Omental fat pad (tissue), 4 donors: ENCODE results near the gene TMEM229A. TPM values are rescaled to one million over a fixed set of nuclear protein-coding genes. Genes with fewer than 3 reads are reported as not detected.

ENCODE experiments used
- ATAC-seq: fragments of 150-250 bp; one replicate; pipeline ENCODE4 v1.9.1; 2016; ENCODE audit warnings: mild to moderate bottlenecking, moderate library complexity; ENCODE audit not compliant: low FRiP score
- DNase-seq: peaks from one replicate; pipeline ENCODE4 v3.0.0-alpha.2; 2019; ENCODE audit warnings: low spot score
- total RNA-seq, 4 donors: library from RNA; depleted of rRNA; stranded (reverse); fragments of >200 nt; gene quantifications; one replicate each; pipeline ENCODE4 v1.1.0, GENCODE V29; 2016
- TF ChIP-seq, protein P1 (sequence below), 3 donors: fragments of 450-650 bp; IDR thresholded peaks; one replicate each; pipeline ENCODE4 v1.5.1; 2016 to 2017; ENCODE audit warnings: antibody characterized with exemption in 3 of 3, mild to moderate bottlenecking in 3 of 3, moderate library complexity in 2 of 3

The TMEM229A gene
- total RNA-seq, 4 donors from 2014 or later, result not detected

DNA sequence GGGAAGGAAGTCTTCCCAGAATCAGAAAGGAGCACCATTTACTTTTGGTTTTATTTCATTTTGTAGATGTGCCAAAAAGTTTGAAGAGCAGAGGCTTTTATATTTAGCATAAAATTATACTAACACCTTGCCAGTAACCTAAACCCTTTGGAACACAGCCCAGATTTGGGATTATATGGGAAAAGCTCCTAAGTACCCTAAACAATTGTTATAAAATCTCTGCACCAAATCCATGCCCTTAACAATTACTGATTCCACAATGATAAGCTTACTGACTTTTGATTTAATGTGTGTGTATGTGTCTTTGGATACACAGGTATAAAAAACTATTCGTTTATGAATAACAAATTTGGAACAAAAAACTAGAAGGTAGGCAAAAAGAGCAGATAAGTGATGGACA is 39.0 kb upstream of the TMEM229A start:
- TF ChIP-seq, protein P1, sequence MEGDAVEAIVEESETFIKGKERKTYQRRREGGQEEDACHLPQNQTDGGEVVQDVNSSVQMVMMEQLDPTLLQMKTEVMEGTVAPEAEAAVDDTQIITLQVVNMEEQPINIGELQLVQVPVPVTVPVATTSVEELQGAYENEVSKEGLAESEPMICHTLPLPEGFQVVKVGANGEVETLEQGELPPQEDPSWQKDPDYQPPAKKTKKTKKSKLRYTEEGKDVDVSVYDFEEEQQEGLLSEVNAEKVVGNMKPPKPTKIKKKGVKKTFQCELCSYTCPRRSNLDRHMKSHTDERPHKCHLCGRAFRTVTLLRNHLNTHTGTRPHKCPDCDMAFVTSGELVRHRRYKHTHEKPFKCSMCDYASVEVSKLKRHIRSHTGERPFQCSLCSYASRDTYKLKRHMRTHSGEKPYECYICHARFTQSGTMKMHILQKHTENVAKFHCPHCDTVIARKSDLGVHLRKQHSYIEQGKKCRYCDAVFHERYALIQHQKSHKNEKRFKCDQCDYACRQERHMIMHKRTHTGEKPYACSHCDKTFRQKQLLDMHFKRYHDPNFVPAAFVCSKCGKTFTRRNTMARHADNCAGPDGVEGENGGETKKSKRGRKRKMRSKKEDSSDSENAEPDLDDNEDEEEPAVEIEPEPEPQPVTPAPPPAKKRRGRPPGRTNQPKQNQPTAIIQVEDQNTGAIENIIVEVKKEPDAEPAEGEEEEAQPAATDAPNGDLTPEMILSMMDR (IDR thresholded peaks at IDR 0.05), result no peak
- ATAC-seq (no peak), DNase-seq (no peak)

DNA sequence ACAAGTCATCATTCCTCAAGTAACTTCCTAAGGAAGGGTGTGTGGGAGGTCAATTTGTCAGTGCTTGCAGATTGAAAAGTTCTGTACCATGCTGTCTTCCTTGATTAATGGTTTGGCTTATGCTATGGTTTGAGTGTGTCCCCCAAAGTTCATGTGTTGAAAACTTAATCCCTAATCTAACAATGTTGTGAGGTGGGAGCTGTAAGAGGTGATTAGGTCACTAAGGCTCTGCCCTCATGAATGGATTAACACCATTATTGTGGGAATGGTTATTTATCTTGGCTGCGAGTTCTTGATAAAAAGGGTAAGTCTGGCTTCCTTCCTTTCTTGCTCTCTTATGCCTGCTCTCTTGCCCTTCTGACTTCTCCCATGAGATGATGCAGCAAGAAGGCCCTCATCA is 29.3 kb upstream of the TMEM229A start:
- TF ChIP-seq, protein P1 (IDR thresholded peaks at IDR 0.05), result no peak

DNA sequence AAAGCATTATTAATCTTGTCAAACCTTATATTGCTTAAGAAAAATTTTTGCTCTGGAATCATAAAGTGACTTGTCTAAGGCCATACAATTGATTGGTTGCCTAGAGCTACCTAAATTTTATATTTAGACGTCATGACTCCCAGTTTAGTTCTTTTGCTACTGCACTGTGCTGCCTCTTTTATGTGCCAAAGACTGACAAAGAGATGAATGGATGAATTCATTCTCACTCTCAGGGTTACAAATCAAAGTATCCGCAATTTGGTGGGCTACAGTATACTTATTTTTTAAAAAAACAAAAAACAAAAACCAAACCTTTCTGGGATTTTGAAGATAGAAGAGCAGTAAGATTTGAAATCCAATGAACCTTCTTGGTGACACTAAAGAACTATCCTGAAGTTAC is 27.7 kb upstream of the TMEM229A start:
- TF ChIP-seq, protein P1 (IDR thresholded peaks at IDR 0.05), result no peak
- no peak for DNase-seq
- no peak for ATAC-seq

More for the DNA sequence above, 29.3 kb upstream of the TMEM229A start:
- DNase-seq, result no peak
- ATAC-seq, result no peak

DNA sequence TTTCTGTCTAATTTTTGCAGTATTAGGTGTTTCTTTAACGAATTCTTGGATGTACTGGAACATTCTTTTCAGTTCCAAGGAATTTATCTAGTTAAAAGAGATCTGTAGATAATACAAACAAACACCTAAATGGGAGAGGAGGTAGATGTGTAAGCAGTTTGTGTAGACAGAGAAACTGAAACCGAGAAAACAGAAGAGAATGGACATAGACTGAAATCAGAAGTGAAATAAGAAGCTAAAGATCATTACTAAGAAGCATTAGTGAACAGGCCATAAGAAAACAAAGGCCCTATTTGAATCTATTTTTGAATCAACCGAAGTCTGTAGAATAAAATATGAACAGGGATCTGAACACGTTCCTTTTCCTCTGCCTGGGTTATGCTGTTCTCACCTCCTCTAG is 26.5 kb upstream of the TMEM229A start:
- ATAC-seq (no peak), DNase-seq (no peak)
- TF ChIP-seq, protein P1 (IDR thresholded peaks at IDR 0.05), result no peak

DNA sequence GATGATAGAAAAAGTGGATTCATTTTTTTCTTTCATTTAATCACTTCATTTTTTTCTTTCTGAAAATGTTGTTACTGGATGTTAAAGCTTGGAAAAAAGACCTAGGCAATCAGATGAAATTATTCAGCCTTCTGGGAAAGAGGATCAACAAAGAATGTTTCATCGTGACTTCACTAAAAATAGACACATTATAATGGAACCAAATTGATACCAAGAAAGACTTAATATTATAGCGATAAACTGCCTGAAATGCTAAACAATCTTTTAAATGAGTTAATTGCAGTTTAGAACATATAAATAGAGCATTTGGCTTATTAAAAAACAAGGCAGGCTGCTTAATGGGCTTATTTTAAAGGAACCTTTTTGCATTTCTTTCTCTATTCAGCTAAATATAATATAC is 25.6 kb upstream of the TMEM229A start:
- DNase-seq (no peak), ATAC-seq (no peak)
- TF ChIP-seq, protein P1 (IDR thresholded peaks at IDR 0.05), result no peak

DNA sequence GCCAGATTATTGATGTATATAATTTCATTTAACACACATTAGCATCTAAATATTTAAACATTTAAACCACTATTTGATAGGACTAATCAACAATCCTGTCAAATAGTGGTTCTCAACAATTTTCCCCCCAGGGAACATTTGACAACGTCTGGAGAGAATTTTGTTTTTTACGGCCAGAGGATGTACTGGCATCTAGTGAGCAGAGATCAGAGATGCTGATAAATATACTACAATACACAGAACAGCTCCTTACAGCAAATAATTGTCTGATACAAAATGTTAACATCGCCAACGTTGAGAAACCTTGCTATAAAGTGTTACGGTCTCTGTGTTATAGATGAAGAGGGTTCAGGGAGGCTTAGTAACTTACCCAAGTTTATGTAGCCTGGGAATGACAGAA is 25.0 kb upstream of the TMEM229A start:
- DNase-seq, result no peak
- no peak for ATAC-seq
- TF ChIP-seq, protein P1 (IDR thresholded peaks at IDR 0.05), result no peak

DNA sequence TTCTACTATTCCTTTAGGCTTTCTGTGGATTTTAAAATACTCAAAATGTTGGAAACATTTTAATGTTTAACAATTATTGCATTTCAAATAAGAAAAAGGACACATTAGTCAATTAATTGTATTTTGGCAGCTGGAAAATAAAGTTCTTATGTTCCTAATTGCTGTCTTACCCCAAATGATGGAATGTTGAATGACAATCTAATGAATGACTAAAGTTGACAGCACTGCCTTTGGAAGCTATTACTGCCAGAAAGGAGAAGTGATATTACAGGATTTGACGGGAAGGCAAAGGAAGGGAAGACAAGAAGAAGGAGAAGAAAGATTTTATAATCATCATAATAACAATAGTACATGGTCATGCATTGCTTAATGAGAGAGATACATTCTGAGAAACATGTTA is 23.4 kb upstream of the TMEM229A start:
- ATAC-seq (no peak), DNase-seq (no peak)
- TF ChIP-seq, protein P1 (IDR thresholded peaks at IDR 0.05), result no peak
